Left forelimb (tissue), 1 donor: ENCODE data around the gene KLK6.

ENCODE experiments used
- DNase-seq: peaks from one replicate; pipeline ENCODE4 v3.0.0-alpha.2; 2018; ENCODE audit warnings: low spot score

KLK6 gene

DNA sequence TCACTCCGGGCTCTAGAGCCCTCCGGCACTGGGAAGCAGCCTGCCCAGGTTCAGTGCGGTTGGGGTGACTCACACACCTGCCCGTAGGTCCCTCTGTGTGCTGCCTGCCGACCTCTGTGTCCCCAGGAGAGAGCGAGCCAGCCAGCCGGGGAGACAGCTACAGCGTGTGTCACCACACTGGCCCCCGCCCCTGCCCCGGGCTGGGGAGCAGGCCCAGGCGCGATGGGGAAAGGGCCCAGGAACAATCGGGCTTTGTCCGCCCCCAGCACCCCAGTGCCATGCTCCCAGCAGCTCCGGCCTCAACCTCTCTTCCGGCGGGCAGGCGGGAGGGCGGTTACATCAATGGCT, at the start of gene KLK6:
Gene KLK6, minus strand, starts transcription at position 179 of the 348 bp plus-strand sequence. CDS start 1,487 bp downstream, outside the sequence.
- no peak for DNase-seq

DNA sequence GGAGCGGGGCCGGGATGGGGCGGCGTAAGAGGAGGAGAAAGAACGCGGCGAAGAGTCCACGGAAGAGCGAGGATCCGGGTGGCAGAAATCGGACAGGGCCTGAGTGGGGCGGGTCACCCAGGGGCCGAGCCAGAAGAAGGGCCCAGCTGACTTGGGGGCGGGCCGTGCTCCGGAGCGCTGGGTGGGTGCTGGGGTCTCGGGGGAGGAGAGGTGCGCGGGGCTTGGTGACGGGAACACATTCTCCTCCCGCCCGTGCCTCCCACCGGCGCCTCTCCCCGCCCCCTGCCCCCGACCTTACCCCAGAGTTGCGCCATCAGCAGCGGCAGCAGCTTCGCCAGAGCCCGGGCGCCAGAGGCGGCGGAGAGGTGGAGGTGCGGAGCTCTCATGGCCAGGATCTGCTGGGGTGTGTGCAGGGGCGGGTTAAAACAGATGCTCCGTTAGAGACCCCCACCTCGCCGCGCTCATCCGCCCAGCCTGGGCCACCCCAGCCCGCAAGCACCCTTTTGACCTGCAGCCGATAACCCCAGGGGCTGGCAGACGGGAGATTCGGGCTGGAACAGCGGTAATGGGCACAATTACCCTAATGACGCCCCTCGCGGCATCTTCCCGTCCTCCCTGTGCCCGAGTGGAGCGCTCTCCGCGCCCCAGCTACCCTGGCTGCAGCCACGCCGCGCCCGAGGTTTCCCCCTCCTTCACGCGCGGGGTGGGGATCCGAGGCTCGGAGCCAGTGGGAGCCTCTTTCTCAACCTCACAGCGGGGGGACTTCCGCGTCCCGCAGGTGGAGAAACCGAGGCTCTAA, 49.6 kb upstream of the KLK6 start:
- DNase-seq = no peak

DNA sequence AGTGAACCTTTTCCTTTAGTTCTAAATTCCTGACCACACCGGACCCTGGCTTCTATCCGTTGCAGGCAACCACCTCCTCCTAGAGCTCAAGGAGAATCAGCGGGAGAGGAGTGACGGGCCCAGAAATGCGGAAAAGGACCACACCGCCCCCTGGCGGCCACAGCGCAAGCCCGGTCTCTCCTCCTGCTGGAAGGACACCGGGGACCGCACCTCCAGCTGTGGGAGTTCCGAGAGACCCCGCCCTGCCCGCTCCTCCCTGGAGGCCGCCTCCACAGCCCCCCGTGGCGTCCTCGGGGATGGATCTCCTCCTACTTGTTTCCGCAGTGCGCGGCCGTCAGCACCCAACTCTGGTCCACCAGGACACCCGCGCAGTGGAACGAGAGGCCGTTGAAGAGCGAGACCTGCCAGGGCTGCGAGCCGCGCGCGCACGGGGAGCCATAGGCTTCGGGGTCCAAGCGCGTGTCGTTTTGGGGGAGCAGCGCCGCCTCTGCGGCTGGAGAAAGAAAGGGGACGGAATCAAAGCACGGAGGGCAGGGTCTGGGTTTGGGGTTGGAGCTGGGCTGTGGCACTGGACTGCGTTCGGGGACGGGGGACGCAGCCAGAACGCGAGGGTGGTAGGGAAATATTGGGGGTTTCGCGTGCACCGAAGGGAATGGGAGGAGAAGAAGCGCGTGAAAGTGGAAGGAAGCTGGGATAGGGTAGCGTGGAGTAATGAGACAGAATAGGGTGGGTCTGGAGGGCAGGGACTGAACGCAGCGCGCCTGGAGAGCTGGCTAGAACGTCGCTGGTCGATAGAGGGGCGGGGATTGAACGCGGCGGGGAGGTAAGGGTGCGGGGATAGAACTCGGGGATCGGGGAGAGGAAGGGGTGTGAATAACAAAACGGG, 47.6 kb upstream of the KLK6 start:
- no peak for DNase-seq

DNA sequence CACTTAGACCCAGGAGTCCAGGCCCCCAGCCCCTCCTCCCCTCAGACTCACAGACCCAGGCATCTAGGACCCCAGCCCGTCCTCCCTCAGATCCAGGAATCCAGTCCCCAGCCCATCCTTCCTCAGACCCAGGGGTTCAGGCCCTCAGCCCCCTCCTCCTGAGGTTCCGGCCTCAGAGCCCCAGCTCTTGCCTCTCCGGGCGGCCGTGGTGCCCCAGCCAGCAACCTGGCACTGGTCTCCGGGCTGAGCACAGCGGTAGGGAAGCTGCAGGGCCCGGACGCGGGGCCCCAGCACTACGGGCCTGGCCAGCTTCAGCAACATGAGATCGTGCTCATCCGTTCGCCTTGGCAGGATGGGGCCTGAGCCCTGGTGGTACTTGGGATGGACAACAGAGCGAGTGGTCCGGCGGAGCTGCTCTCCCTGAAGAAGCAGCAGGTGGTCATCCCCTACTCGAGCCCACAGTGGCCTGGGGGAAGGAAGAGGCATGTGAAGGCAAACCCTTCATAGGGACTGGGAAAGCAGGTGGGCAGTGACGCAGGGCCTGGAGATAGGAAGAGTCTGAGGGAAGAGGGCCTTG, 46.4 kb upstream of the KLK6 start:
- no peak for DNase-seq

DNA sequence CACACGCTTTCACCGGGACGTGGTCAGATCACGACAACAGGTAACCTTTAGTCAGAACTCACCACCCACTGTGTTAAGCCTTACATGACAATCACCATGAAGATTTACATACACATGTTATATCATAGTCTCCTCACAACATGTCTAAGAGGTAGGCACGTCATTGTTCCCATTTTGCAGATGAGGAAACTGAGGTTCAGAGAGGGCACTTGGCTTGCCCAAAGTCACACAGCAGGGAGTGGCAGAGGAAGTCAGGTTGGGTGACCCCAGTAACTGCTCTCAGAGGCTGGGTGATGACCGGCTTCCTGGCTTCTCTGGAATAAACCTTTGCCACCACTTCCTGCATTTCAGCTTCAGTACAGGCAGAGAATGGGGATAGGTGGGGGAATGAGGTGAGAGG, 44.9 kb upstream of the KLK6 start:
- no peak for DNase-seq

DNA sequence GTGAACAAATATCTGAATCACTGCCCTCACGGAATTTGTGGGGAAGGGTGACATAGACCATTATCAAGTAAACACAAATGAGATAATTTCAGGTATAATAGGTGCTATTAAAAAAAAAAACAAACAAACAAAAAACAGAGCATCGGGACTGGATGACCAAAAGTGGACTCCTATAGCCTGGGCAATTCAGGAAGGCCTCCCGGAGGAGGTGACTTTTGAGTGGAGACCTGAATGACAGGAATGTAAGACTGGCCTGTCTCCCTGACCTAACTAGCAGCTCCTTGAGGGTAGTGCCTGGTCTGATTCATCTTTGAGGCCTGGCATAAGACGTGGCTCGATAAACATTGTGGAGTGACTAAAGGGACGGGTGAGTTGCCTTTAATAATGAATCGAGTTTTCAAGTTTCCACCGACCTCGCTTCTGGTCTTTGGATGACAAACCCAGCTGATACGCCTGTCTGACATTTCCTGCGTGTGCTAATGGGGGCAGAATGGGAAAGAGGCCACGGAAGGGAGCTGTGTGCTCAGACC, 43.3 kb upstream of the KLK6 start:
- DNase-seq = no peak

DNA sequence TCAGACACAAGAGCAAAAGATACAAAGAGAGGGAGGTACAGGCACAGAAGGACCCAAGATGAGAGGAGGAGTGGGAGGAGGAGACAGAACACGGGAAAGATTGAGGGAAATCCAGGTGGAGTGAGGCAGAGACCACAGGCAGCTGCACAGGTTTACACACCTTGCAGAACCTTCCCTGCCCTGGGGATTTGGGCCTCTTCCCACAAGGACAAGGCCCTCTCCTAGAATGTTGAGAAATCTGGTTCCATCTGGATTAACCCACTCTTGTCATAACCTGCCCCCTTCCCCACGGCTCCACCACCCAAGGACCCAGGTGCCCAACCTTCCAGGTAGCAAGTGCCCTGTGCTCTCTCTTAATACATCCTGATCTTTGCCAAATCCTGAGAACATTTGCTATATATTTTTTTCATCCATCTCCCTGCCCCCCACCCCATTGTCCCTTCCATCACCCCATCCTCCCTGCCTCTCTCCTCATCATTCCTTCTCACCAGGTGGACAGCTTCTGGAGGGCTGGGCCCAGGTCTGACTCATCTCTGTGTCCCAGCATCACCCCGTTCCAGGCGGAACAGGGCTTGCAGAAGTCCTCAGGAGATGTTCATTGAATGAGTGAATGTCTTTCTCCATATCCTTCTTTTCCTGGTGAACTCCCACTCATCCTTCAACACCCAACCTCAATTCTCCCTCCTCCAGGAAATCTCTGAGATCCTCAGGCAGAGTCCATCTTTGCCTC, 40.8 kb upstream of the KLK6 start:
- no peak for DNase-seq

DNA sequence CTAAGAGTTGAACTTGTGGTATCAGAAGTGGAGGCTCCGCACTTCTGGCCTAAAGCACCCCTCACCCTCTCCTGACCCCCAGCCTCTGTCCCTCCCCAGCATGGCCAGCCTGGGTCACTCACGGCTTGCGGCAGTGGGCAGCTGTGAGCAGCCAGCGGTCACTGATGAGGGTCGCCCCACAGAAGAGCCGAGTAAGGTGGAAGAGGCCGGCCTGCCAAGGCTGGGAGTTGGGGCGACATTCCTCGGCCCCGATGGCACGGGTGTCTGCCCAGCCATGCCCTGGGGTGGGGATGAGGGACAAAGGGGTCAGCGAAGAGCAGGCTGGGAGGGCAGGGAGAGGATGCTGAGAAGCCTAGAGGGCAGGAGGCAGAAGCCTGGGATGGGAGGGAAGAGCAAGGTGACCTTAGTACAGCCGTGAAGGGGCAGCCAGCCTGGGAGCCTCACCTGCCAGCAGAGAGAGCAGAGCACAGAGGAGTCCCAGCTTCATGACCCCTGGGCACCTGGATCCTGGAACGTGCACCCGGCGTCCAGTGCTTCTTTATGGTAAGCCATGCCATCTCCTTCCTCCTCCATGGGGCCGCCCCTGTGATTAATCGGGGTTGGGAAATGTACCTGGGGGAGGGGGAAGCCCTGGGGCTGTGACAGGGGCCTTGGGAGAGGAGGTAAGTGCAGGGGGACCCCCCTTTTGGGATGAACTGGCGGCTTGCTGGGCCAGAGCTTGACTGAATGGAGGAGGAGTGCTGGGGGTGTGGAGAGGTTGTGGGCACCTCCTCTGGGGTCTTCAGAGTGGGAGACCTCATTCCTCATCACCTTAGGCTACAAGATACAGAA, 39.9 kb upstream of the KLK6 start:
- no peak for DNase-seq

DNA sequence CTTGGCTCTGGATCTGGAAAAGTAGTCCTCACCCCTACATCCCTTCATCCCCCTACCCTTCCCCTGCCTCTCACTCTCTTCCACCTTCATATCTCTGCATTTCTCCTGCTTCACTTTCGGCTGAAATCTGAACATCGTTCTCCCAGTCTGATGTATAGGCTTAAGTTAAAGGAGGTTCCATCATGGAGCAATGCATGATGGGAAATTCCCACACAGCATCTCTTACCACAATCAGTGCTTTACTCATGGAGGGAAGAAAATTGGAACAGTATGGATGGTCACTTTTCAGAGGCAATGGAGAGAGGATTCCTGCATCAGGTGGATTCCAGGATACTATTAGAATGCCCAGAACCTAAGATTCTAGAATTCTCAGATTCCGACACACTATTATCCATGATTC, 38.1 kb upstream of the KLK6 start:
- DNase-seq = no peak

DNA sequence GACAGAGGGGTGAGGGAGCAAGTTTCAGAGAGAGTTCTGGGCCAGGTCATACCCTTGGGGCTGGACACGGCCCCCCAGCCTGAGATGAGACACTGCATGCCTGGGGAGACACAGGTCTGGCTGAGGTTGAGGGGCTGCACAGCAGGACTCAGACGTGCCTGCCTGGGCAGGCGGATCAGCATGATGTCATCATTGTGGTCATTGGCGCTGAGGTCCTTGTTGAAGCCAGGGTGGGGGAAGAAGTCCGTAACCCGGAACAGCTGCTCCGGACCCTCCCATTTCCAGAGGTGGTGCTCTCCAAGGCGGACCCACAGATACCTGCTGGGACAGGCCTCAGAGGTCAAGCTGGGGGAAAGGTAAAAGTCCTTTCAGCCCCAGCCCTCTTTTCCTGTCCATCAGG, 37.0 kb upstream of the KLK6 start:
- no peak for DNase-seq

DNA sequence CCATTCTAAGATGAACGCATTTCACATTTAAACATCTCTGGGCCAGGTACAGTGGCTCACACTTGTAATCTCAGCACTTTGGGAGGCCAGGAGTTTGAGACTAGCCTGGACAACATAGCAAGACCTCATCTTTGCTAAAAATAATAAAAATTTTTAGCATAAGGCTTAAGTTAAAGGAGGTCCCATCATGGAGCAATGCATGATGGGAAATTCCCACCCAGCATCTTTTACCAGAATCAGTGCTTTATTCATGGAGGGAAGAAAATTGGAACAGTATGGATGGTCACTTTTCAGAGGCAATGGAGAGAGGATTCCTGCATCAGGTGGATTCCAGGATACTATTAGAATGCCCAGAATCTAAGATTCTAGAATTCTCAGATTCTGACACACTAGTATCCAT, 35.9 kb upstream of the KLK6 start:
- DNase-seq = no peak

DNA sequence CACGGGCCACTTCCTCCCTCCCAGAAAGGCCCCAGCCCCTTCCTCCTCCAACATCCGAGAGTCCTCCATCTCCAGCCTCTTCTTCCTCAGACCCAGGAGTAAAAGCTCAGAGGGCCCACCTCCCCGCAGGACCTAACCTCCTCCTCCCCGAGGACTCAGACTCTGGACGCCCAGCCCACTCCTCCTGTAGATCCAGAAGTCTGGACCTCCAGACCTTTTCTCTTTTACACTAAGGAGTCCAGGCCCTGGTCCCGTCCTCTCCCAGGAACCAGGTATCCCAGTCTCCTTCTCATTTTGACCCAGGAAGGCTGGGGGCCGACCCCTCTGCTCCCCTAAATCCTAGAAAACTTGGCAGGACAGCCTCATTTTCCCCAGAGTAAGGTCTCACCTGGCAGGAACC, 33.9 kb upstream of the KLK6 start:
- no peak for DNase-seq

DNA sequence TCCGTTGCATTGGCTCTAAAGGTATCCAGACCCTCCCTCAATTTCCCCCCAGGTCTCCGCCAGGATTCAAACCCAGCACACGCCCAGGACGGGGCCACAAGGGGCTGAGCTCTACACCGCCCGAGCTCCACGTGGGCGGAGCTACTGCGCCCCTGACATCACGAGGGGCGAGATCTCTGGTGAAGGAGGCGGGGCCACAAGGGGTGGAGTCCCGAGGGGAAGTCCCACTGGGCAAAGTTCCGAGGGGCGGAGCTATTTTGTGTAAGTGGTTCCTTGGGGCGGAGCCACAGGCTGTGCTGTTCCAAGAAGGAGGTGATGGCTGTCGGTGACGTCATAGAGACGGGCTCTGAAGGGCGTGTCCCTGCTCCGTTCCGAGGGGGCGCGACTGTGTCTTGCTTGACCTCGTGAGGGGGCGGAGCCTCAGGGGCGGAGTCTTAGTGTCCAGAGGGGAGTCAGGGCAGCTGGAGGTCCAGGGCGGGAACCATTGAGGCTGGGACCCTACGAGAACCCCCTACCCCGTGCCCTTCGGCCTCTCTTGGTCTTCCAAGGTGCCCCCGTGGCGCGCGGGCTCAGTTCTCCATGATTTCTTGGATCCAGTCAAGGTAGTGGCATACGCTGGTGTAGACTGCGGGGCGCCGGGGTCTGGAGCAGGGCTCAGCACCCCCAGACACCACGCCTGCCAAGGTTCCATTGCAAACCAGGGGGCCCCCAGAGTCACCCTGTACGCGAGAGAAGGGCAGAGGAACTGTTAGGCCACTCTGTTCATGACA, 33.3 kb upstream of the KLK6 start:
- no peak for DNase-seq

DNA sequence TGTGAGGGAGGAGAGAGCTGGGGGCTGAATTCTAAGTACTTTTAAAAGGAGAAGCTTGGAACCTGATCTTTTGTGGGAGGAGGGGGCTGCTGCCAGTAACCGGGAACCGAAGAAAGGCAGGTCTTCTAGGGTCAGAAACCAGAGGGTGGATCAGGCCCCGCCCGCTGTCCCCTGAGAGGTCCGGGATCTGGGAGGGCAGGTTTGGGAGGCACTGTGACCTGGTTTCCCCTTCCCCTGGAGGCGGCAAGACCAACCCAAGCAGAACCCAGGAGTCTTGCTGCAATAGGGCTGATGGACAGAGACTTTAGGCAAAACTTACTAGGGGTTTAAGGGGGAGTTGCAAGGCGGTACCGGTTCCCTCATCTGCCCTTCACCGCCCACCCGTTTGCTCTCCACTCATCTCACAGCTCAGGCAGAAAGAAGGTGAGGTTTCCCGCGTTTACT, 32.7 kb upstream of the KLK6 start:
- DNase-seq = no peak

DNA sequence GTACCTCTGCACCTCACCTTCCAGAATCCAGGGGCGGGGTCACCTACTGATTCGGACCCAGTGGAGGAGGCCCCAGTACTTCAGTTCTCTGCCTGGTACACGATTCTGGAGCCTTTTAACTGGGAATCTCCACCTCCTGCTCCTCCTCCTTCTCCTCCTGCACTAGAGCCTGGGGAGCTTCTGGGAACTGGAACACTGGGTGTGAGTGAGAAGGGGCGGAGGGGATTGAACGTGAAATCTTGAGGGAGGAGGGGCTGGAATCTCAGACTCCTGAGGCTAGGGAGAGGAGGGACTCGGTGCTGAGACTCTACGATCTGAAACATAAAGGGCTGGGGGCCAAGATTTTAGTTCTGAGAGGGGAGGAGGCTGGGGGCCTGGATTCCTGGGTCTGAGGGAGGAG, 32.1 kb upstream of the KLK6 start, which contains the start of gene KLK8:
Gene KLK8, minus strand, starts transcription at position 90 of the 400 bp plus-strand sequence. CDS start 437 bp downstream, outside the sequence.
- DNase-seq = no peak

DNA sequence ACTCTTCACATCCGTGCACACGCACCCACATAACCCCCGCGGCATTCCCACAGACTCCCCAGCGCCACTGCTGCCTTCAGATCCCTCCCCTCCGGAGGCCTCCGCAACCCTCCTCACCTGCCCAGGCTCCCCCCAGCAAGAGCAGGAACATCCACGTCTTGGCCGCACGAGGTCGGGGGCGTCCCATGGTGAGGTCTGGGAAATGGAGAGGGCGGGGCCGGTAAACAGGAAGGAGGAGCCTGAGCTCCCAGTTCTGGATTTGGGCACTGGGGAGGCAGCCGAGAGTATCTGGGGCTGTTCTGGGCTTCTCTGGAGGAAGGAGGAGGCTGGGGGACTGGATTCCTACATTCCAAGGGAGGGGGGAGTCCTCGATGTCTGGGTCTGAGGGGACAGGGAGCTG, 31.6 kb upstream of the KLK6 start:
- DNase-seq = no peak

DNA sequence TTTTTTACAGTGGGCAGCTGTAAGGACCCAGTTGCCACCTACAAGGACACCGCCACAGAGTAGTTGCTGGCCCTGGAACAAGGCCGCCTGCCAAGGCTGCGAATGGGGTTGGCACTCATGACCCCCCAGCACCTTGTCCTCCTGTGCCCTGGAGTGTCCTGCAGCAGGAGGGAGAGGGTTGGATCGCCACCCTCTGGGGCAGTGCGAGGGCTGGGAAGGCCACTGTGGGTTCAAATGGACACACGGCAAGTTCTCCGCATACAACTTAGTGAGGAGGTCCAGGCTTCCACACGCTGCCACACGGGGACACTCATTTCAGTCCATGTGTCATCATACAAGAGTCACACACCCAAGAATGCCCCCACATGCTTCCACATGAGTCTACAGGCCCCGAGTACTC, 31.0 kb upstream of the KLK6 start:
- no peak for DNase-seq

DNA sequence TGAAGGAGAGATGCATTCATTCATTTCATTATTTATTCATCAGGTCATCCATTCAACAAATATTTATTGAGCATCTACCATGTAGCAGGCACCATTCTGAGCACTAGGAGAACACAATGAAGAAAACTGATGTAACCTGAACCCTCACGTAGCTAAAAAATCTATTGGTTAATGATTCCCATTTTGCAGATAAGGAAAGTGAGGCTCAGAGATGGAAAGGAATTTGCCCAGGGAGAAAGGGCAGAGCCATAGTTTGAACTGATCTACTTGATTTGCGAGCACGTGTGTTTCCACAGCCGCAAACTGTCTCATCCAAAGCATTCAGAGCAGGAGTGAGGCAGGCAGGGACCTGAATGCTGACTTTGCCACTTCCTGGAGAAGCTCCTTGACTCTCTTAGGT, 29.3 kb upstream of the KLK6 start:
- DNase-seq = no peak

DNA sequence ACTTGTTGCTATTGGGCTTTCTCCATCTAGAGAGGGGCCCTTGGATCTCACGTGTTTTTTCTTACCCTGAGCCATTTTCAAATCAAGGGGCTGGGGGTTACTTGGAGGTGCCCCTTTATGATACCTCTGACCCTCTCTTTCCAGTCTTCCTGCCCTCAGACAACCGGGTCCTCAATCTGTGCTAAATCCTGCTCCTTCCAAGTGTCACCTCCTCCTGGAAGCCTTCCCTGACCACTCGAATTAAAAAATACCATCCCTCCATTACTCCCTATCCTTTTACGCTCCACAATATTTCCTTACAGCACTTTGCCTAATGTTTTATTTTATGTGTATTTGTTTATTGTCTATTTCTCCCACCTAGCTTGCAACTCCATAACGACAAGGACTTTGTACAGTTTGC, 28.7 kb upstream of the KLK6 start:
- DNase-seq = no peak

DNA sequence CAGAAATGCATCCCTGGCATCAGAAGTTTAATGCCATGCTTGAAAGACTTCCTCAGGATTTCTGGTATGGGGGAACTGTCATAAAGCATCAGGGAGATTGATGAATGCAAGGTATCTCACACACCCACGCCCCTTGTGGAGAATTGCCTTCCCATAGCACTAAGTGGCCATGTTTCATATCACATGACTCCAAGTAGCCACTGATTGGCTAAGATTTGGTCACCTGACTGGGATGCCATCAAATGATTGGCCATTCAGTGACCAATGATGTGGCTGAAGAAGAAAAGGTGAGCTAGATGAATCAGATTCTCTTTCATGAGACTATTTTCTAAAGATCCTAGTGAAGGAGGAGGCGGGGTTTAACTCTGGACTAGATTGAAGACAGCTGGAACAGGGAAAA, 24.7 kb upstream of the KLK6 start:
- no peak for DNase-seq
